ENCODE measurements around the gene GINS1.

Gene GINS1

GRCh38 chr20:25460566-25461280 lies 53.2 kb downstream of the GINS1 start:
- H3K4me3 ChIP-seq (ENCODE audit: control insufficient read depth, low read depth, low read length) = no peak overlapping the region
- no peak for DNase-seq (ENCODE audit: low read depth)
- TF ChIP-seq CTCF (conservative IDR thresholded peaks at IDR 0.05; ENCODE audit: control insufficient read depth, insufficient read depth, low read depth, low read length) = no peak

DNA sequence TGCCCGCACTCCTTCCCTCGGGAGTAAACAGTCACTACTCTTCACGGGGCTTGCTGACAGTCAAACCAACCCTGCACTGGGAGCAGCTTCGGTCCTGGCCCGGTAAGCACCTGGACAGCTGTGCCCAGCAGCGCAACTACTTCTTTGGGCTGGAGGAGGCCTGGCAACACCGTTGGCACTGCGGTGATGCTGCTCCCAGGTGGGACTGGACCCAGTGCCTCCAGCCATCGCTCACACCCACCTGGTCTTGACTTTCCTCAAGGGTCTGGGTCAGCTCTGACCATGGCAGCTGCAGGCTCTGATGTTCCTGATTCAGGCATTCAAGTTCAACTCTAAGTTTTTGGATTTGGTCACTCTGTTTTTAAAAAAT lies 53.8 kb downstream of the GINS1 start:
- no peak overlapping the region for H3K4me3 ChIP-seq (ENCODE audit: control insufficient read depth, low read depth, low read length)
- no peak for DNase-seq (ENCODE audit: low read depth)
- no peak for TF ChIP-seq CTCF (conservative IDR thresholded peaks at IDR 0.05; ENCODE audit: control insufficient read depth, insufficient read depth, low read depth, low read length)

GRCh38 chr20:25461786-25462545 lies 54.5 kb downstream of the GINS1 start:
- no peak overlapping the region for H3K4me3 ChIP-seq (ENCODE audit: control insufficient read depth, low read depth, low read length)
- no peak for DNase-seq (ENCODE audit: low read depth)
- TF ChIP-seq CTCF (conservative IDR thresholded peaks at IDR 0.05; ENCODE audit: control insufficient read depth, insufficient read depth, low read depth, low read length) = no peak

- DNase-seq (ENCODE audit: low read depth) = no peak
- no peak for TF ChIP-seq CTCF (conservative IDR thresholded peaks at IDR 0.05; ENCODE audit: control insufficient read depth, insufficient read depth, low read depth, low read length)
- no peak overlapping the region for H3K4me3 ChIP-seq (ENCODE audit: control insufficient read depth, low read depth, low read length)
Observed at GRCh38 chr20:25464501-25465242, 57.2 kb downstream of the GINS1 start.

DNA sequence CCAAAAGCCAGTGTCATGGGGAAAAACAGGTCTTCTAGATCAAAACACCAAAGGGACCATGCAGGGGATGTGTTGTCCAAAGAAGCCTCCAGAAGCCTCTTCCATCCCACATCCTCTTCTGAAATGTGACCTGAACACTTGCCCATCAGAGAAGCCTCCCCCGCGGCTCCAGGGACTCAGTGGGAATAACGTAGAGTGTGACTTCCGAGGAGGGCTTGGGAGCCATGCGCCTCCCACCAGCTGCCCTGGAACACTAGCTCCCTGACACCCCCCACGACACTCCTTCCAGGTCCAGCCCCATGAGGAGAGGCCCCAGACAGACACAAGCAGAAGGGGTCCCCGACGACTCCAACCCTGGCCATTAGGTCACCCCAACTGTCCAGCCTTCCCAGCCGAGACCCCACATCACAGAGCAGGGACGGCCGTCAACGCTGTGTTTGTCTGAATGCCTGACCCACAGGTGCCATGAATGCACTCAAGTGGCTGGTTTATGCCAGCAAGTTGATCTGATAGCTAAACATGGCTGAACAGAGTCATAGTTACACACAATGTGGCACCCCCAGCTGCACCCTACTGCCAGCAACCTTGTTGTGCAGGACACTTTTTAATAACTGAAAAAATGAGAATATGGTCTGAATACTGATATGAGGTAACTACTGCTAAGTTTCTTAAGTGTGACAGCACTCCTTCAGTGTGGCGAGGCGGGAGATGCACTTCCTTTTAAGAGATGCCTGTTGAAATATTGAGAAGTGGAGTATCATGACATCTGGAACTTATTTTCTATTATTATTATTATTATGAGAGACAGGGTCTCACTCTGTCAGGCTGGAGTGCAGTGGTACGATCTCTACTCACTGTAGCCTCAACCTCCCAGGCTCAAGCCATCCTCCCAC lies 58.0 kb downstream of the GINS1 start:
- TF ChIP-seq CTCF (conservative IDR thresholded peaks at IDR 0.05; ENCODE audit: control insufficient read depth, insufficient read depth, low read depth, low read length) = no peak
- no peak for DNase-seq (ENCODE audit: low read depth)
- H3K4me3 ChIP-seq (ENCODE audit: control insufficient read depth, low read depth, low read length) = no peak overlapping the region

DNA sequence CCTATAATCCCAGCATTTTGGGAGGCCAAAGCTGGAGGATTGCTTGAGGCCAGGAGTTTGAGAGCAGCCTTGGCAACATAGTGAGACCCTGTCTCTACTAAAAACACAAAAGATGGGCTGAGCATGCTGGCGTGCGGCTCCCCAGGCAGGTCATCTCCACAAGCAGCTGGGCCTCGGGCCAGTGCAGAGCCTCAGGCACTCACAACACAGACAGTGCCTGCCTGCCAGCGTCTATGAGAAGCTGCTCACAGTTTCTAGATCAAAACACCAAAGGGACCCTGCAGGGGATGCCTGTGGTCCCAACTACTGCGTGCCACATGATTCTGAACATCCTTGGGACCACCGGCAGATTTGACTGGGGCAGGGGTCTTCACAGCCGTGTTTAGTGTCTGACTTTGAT lies 59.4 kb downstream of the GINS1 start:
- no peak for TF ChIP-seq CTCF (conservative IDR thresholded peaks at IDR 0.05; ENCODE audit: control insufficient read depth, insufficient read depth, low read depth, low read length)
- DNase-seq (ENCODE audit: low read depth) = no peak
- no peak overlapping the region for H3K4me3 ChIP-seq (ENCODE audit: control insufficient read depth, low read depth, low read length)

All from fibroblast of mammary gland (primary cell).